T-helper 2 cell (primary cell): ENCODE results near the gene TRIM32.
A peak's percentile ranks its signal among the peaks of the same experiment; 100 is the strongest.

ENCODE experiments used
- DNase-seq, 5 experiments: peaks; one replicate each; pipeline versions ENCODE4 v3.0.0 to v3.0.0-alpha.2; 2012 to 2022
- total RNA-seq, 2 donors: gene quantifications; one replicate each; lab custom pipeline; 2026; lab: John Stamatoyannopoulos, UW

TRIM32 gene, protein sequence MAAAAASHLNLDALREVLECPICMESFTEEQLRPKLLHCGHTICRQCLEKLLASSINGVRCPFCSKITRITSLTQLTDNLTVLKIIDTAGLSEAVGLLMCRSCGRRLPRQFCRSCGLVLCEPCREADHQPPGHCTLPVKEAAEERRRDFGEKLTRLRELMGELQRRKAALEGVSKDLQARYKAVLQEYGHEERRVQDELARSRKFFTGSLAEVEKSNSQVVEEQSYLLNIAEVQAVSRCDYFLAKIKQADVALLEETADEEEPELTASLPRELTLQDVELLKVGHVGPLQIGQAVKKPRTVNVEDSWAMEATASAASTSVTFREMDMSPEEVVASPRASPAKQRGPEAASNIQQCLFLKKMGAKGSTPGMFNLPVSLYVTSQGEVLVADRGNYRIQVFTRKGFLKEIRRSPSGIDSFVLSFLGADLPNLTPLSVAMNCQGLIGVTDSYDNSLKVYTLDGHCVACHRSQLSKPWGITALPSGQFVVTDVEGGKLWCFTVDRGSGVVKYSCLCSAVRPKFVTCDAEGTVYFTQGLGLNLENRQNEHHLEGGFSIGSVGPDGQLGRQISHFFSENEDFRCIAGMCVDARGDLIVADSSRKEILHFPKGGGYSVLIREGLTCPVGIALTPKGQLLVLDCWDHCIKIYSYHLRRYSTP
- total RNA-seq, result 7.5 to 13.6 reads per million in 2 donors

GRCh38 chr9:116687074-116687753, at the start of gene TRIM32:
TRIM32 (plus strand) TSS chr9:116687305; CDS start chr9:116697743, 10,438 bp downstream.
- DNase-seq, result peak; percentile 82 to 93 (median 87)

DNA sequence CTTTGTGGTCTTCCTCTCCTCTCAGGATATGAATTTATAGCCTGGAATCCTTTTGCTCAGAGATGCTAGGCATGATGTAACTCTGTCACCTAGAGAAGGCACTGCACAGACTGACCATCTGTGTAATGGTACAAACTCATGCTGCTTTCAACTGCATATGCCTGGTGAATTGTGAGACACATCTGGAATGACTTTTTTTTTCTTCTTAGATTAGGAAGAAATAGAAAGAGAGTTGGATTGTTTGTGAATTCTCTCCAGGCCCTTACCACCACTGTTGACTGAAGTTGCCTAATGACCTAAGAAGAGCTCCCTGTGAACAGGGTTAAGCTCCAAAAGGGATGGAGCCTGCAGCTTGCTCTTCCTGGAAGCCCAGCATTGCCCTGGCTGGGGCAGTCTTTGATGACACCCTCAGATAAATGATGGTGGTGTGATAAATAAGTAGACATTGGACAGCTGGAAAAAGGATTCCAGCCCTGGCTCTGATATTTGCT, 47.8 kb upstream of the TRIM32 start:
- DNase-seq, result no peak

GRCh38 chr9:116641292-116642059, 45.6 kb upstream of the TRIM32 start:
- DNase-seq, result no peak

- no peak for DNase-seq
These were observed 43.4 kb upstream of the TRIM32 start for GRCh38 chr9:116643691-116644090.

- DNase-seq, result no peak
These were observed 42.9 kb upstream of the TRIM32 start for GRCh38 chr9:116644091-116644688.

DNA sequence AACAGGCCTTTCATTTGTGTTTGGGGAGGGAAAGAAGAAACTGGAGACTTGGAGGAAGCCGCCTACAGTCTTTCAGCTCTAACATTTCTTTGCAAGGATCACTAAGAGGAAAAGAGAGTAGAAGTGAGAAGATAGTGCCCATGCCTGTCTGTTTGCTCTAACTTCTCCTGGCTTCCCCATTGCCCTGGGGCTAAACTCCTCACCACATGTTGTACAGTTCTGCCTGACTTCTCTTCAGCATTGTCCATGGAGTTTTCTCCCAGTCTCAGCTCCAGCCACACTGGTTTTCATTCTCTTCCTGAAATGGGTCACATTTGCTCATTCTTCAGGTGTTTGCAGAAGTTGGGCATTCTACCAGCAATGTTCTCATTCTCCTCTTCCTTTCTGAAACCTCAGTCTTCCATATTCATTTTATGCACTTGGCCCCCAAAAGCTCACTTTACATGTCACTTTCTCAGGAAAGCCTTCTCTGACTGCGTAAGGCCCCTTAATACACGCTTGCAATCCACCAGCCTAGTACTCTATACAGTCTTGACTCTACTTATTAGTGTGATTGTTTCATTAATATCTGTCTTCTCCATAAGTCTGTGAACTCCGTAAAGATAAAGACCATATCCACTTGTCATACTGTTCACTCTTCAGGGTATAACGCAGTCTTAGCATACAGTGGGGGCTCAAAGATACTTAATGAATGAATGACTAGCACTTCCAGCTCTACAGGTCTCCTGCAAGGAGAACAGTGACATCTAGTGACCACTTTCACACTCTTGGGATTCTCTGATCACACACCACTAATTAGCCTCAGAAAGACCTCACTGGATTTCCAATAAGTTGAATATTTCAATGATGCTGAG, 40.2 kb upstream of the TRIM32 start:
- DNase-seq, result peak in 1 of 5 experiments; percentile 11

- DNase-seq, result no peak
These were observed 39.6 kb upstream of the TRIM32 start for GRCh38 chr9:116647515-116647809.

DNA sequence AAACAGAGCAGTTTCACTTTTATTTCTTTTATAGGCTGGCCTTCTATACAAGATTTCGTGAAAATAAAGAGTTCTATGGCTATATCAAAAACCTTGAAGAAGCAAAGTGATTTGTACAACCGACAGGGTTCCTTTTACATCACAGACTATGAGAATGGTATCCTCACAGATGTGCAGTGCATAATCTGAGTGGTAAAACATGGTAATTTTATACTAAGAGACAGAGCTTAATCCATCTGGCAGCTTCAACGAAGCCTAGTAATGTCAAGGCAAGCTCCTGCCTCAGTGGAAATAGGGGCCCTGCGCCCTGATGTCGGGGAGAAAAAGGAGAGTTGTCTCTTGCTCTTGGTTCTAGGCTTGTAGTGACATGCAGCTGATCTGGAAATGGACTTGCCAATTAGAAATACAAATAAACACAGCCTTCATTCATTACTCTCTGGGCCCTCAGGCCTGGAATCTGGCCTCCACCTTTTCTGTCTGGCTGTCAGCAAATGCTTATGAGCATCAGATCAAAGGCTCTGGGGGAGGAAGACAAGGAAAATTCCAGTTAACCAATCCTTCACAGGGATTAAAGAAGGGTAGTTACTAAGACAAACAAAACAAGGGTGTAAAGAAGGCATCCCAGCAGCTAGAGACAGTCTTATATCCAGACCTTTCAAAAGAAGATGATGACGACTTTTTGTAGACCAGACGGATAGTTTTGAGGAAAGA, 33.6 kb upstream of the TRIM32 start:
- DNase-seq, result no peak

- DNase-seq, result no peak
These were observed 33.1 kb upstream of the TRIM32 start for GRCh38 chr9:116654059-116654355.

DNA sequence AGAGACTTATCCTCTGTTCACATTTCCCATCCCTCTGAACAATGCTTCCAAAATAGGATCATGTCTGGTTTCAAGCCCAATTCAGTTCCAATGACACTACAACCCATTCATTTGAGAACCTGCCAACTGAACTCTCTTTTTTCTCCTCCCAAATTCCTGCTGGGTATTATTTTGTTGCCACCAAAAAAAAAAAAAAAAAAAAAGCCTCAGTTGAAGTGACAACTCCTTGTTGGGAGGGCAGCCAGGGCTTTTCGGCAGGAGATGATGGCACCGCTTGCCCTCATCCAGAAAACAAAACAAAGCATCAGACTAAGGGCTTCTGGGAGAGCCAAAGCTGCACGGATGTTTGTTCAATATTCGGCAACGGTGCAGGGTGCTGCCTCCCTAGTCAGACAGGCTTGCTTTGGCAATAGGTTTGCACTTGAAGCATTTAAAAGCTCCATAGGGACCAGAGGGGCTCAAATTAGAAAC, 30.6 kb upstream of the TRIM32 start:
- no peak for DNase-seq

DNA sequence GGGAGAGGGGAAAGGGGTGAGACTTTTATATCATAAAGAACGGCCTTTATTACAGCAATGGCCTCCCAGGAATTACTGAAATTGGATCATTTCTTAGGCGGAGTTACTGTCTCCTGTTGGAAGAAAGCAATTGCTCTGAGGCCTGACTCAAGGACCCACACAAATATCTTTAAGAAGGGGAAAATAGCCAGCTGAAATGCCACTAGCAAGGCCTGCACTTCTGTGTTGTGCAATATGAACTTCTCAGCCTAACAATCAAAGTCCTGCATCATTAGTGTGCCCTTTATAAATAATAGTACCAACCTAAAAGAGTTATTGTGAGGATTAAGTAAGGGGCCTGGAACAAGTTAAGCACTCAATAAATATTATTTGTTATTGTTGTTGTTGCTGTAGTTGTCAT, 30.1 kb upstream of the TRIM32 start:
- no peak for DNase-seq

- DNase-seq, result no peak
These were observed 28.8 kb upstream of the TRIM32 start for GRCh38 chr9:116658265-116658664.

DNA sequence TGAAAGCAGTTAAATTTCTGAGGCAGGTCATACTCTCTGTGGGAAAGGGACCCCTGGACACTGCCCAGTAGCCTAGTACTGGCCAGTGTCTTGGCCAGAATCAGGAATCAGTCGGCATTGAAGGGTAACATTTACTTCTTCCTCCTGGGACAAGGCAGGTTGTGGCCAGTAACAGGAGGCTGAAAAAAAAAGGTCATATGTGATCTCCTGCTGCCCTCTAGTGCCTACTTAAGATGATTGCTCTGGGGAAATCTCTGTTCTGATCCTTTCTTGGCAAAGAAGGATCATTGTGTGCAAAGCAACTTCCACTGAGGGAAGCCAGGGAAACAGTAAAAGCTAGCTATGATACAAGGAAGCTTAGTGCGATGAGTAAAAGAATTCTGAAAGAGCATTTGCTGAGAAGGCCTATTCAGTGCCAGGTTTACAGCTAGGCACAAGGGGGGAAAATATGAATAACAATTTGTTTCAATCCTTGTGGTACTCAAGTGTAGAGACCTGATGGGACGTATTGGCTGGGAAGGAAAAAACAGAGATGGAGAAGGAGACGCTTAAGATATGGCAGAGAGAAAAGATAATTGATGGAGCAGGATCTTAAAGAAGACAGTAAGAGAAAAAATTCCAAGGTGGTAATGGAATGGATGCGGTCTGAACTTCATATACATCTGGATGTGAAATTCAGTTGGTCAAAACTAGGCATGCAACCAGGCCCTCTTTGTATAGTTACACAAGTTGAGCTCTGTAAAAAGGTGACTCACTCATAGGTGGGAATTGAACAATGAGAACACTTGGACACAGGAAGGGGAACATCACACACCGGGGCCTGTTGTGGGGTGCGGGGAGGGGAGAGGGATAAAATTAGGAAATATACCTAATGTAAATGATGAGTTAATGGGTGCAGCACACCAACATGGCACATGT, 25.8 kb upstream of the TRIM32 start:
- peak in 2 of 5 experiments; percentile 2 to 50 for DNase-seq

DNA sequence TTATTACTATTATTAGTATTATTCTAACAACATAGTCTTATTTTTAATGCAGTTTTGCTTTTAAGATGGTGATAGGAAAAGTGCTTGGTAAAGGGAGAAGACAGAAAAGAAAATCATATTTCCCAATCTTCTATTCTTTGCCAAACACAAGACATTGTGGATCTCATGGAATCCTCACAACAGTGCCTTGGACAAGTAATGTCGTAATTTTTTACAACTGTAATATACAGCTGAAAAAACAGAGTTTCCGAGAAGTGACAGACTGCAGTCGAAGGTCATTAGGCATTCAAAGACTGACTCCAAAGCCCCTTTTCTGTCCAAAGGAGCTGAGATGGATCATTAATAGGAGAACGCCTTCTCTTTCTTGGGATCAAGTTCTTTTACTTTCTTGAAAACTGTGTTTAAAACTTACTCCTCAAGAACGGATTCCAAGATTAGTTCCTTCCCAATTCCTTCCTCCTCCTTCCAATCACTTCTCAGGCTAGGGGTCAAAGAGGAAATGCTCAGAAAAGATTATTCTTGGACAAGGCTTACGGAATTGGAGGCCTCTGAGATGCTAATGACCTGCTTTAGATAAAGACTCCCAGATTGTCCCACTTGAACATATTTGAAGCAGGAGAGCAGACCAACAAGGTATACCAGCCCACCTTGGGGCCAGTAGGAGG, 24.3 kb upstream of the TRIM32 start:
- no peak for DNase-seq

DNA sequence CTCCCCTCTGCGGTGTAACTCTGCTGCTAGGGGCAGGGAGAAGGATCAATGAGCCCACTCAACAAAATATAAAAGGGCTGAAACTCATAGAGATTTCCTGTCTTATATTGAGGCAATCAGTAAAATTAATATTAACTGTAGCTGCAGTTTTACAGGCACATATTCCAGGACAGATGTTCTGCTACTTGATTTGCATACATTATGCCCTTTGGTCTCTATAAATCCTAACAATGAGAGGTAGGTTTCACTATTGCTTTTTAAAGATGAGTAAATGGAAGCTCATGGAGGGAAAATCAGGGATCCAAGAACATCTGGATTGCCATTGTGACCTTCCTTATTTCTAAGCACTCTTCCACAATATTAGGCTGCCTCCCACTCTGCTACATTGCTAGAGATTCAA, 23.5 kb upstream of the TRIM32 start:
- DNase-seq, result no peak

DNA sequence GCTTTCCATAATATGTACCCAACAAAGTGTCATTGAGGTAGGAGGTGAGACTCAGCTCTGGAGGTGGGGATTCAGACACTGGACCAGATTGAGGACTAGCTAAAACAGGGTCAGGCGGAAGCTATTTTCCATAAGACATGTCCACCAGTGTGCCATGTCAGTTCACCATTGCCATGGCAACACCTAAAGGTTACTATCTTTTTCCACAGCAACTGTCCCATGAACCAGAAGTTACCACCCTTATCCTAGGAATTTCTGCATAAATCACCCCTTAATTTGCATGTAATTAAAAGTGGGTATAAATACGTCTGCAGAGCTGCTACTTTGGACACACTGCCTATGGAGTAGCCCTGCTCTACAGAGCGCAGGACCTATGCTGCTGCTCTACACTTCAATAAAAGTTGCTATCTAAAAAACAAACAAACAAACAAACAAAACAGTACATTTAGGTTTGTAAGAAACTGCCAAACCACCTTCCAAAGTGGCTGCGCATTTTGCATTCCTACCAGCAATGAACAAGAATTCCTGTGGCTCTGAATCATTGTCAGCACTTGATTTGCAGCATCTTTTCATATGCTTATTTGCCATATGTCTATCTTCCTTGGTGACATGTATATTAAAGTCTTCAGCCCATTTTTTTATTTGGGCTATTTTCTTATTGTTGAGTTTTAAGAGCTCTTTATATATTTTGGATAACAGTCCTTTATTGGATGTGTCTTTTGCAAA, 18.0 kb upstream of the TRIM32 start:
- no peak for DNase-seq

GRCh38 chr9:116671605-116672004, 15.5 kb upstream of the TRIM32 start:
- DNase-seq, result no peak

DNA sequence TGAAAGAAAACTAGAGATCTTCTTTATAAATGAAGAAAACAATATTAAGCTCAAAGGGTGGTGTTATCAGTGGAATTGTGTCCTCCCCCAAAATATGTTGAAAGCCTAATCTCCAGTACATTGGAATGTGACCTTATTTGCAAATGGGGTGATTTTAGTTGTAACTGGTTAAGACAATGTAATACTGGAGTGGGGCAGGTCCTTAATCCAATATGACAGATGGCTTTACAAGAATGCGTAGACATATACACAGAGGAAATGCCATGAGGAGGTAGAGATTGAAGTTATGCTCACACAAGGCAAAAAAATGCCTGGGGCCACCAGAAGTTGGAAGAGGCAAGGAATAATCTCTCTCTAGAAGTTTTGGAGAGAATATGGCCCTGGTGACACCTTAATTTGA, 13.7 kb upstream of the TRIM32 start:
- no peak for DNase-seq
